Activated T-cell treated with anti-CD3 and anti-CD28 coated beads, Interleukin-2, amount 50 U/mL, for 4 hours (primary cell): ENCODE data around the gene UQCRC2. TPM values are rescaled to one million over a fixed set of nuclear protein-coding genes. Genes with fewer than 3 reads are reported as not detected.

ENCODE experiments used
- ATAC-seq, 2 donors: fragments of 200-7000 bp; cut with Tn5 transposase; one replicate each; pipeline ENCODE4 v1.10.0; 2021
- DNase-seq: peaks from one replicate; pipeline ENCODE4 v3.0.0-alpha.2; 2020
- H3K27me3 Mint-ChIP-seq: one replicate; pipeline ENCODE4 v1.8.0; 2021; ENCODE audit warnings: low read depth, mixed read lengths
- H3K36me3 Mint-ChIP-seq: one replicate; pipeline ENCODE4 v1.8.0; 2022; ENCODE audit warnings: mixed read lengths; ENCODE audit not compliant: insufficient read depth
- H3K4me1 Mint-ChIP-seq: one replicate; pipeline ENCODE4 v1.8.0; 2021; ENCODE audit warnings: low read depth, mixed read lengths
- H3K4me3 Mint-ChIP-seq: one replicate; pipeline ENCODE4 v1.8.0; 2021; ENCODE audit warnings: mild to moderate bottlenecking, moderate library complexity, mixed read lengths
- H3K9me3 Mint-ChIP-seq: one replicate; pipeline ENCODE4 v1.8.0; 2021; ENCODE audit warnings: mixed read lengths
- total RNA-seq, 3 donors: library from RNA; stranded (reverse); gene quantifications; one replicate each; pipeline ENCODE4 v1.2.1, GENCODE V29; 2021

UQCRC2 gene
- total RNA-seq, 3 donors from 2014 or later = 217 to 251 (median 225) TPM

DNA sequence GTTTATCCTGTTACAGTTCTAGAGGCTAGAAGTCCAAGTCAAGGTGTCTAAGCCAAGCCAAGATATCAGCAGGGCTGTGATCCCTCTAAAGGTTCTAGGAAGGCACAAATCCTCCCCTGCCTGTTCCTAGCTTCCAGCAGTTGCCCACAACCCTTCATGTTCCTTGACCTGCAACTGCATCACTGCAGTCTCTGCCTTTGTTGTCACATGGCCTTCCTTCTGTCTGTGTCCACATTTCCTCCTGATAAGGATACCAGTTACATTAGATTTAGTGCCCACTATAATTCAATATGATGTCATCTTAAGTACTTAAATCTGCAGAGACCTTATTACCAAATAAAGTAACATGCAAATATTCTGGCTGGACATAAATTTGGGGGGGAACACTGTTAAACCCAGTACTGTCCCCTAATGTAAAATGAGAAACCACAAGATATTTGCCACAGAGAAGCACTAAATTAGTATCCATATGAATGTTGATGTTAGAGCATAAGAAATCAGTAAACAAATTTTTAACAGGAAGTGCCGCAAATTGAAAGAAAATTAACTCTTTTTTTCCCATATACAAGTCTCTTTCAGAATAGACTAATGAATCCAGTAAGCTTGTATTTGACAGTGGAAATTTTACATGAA lies 4.7 kb downstream of the UQCRC2 start:
- ATAC-seq (no peak), DNase-seq (no peak)
- Mint-ChIP-seq H3K4me3 (no peak overlapping the region), H3K36me3 (peaks cover 33% of the 10 kb centered on the region), H3K4me1 (peaks cover 45% of the 10 kb centered on the region), H3K9me3 (no peaks in the 10 kb centered on the region), H3K27me3 (no peaks in the 10 kb centered on the region)

DNA sequence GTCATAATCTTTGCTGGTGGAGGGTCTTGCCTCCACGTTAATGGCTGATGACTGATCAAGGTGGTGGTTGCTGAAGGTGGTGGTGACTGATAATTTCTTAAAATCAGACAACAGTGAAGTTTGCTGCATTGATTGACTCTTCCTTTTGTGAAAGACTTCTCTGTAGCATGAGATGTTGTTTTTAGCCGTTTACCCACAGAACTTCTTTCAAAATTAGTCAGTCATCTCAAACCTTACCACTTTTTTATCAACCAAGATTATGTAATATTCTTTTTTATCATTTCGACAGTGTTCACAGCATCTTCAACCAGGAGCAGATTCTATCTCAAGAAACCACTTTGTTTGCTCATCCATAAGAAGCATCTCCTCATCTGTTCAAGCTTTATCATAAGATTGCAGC lies 5.9 kb downstream of the UQCRC2 start:
- H3K36me3 Mint-ChIP-seq = peaks cover 34% of the 10 kb centered on the region
- DNase-seq (no peak), ATAC-seq (peak; percentile 52 to 70)
- no peaks in the 10 kb centered on the region for H3K9me3 Mint-ChIP-seq
- H3K4me1 Mint-ChIP-seq = peaks cover 41% of the 10 kb centered on the region
- H3K27me3 Mint-ChIP-seq = no peaks in the 10 kb centered on the region
- H3K4me3 Mint-ChIP-seq = no peak overlapping the region

DNA sequence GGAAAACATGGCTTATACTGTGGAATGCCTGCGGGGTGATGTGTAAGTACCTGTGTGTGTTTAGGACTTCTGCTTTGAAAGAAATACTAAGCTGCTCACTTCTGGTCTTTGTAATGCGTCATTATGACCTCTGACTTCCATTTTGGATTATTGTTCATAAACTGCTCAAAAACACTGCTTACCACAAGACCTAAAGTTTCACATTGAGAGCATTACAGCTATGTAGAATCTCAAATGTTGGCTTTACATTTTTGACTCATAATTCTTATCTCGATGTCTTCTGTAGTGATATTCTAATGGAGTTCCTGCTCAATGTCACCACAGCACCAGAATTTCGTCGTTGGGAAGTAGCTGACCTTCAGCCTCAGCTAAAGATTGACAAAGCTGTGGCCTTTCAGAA lies 9.3 kb downstream of the UQCRC2 start:
- Mint-ChIP-seq H3K36me3 (peaks cover 53% of the 10 kb centered on the region), H3K4me3 (no peak overlapping the region), H3K4me1 (peaks cover 15% of the 10 kb centered on the region), H3K27me3 (no peaks in the 10 kb centered on the region), H3K9me3 (no peaks in the 10 kb centered on the region)
- no peak for ATAC-seq
- no peak for DNase-seq

DNA sequence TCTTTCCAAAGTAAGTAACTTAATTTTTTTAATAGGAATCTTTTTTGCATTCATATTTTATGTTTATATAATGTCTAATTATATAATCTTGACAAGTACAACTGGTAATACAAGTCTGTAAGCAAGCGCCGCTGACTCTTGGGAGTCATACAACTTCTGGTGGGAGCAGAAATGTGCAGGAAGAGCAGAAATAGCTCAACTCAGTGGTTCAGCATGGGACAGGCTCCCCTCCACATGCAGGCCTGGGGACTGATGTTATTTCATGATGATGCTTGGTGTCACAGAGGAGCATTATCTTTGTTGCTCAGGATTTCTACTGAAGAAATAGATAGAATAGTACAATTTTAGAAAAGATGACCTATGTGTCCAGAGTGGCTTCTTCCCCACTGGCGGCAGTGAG lies 10.7 kb downstream of the UQCRC2 start:
- DNase-seq (no peak), ATAC-seq (no peak)
- H3K4me3 Mint-ChIP-seq = no peak overlapping the region
- H3K36me3 Mint-ChIP-seq = peaks cover 51% of the 10 kb centered on the region
- no peaks in the 10 kb centered on the region for H3K9me3 Mint-ChIP-seq
- no peaks in the 10 kb centered on the region for H3K27me3 Mint-ChIP-seq
- H3K4me1 Mint-ChIP-seq = peaks cover 8% of the 10 kb centered on the region

DNA sequence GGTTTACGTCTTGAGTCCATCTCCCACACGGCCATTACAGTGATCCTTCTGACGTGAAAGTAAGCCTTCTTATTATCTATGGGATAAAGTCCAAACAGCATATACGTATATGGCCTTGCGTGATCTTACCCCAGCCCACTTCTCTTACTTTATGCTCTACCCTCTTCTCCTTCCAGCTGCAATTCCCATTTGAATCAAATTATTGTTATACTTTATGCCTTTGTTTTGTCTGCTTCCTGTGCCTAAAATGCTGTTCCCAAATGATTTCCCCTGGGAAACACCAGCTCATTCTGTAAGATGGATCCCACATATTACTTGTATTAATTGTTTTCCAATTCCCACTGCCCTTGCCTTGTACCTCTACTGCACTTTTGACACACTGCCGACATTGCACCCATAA lies 11.2 kb downstream of the UQCRC2 start:
- Mint-ChIP-seq H3K4me3 (no peak overlapping the region), H3K9me3 (no peaks in the 10 kb centered on the region), H3K36me3 (peaks cover 47% of the 10 kb centered on the region), H3K4me1 (peaks cover 4% of the 10 kb centered on the region), H3K27me3 (no peaks in the 10 kb centered on the region)
- DNase-seq (no peak), ATAC-seq (no peak)

DNA sequence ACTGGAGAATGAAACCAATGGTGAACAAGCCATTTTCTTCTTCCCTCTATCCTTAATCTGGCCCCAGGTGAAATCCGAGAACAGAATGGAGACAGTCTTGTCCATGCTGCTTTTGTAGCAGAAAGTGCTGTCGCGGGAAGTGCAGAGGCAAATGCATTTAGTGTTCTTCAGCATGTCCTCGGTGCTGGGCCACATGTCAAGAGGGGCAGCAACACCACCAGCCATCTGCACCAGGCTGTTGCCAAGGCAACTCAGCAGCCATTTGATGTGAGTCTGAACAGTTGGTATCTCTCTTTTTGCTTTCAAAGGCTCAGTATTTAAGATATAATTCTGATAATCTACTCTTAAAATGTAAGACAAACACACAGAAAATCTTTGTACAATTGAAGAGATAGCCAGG lies 18.7 kb downstream of the UQCRC2 start:
- Mint-ChIP-seq H3K4me1 (no peaks in the 10 kb centered on the region), H3K9me3 (no peaks in the 10 kb centered on the region), H3K4me3 (no peak overlapping the region), H3K27me3 (no peaks in the 10 kb centered on the region), H3K36me3 (peaks cover 23% of the 10 kb centered on the region)
- no peak for ATAC-seq
- no peak for DNase-seq

DNA sequence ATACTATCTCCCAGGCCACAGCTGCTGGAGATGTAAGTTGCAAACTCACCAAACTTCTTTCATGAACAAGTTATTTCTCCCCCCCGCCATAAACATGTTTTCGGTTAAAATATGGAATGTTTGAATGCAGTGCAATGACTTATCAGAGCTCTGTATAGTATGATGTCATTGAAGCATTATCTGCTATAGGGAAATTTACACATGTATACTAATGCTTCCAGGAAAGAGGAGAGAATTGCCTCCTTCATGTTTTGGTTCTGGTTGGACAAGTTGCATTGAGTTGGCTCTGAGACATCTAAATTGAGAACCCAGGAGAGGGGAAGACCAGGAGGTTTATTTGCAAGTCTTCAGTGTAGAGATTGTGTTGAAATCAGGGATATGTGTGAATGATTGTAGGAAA lies 20.8 kb downstream of the UQCRC2 start:
- ATAC-seq (no peak), DNase-seq (no peak)
- Mint-ChIP-seq H3K4me3 (no peak overlapping the region), H3K9me3 (no peaks in the 10 kb centered on the region), H3K4me1 (no peaks in the 10 kb centered on the region), H3K27me3 (no peaks in the 10 kb centered on the region), H3K36me3 (peaks cover 24% of the 10 kb centered on the region)

DNA sequence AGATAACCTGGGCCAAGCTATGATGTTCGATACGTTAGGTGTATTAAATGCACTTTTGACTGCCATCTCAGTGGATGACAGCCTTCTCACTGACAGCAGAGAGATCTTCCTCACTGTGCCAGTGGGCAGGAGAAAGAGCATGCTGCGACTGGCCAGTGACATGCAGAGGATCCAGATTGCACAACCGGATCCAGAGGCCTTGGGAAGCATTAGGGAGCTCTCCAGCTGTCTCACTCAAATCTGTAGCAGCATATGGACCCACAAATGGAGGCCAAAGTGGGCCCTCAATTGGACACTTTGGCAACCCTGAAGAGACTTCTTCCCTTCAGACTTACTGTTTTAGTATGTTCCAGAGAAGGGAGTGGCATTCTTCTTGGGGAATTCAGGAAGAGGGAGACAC lies 26.9 kb downstream of the UQCRC2 start:
- H3K27me3 Mint-ChIP-seq = no peaks in the 10 kb centered on the region
- no peaks in the 10 kb centered on the region for H3K4me1 Mint-ChIP-seq
- peaks cover 41% of the 10 kb centered on the region for H3K36me3 Mint-ChIP-seq
- ATAC-seq (no peak), DNase-seq (no peak)
- H3K4me3 Mint-ChIP-seq = no peak overlapping the region
- no peaks in the 10 kb centered on the region for H3K9me3 Mint-ChIP-seq

DNA sequence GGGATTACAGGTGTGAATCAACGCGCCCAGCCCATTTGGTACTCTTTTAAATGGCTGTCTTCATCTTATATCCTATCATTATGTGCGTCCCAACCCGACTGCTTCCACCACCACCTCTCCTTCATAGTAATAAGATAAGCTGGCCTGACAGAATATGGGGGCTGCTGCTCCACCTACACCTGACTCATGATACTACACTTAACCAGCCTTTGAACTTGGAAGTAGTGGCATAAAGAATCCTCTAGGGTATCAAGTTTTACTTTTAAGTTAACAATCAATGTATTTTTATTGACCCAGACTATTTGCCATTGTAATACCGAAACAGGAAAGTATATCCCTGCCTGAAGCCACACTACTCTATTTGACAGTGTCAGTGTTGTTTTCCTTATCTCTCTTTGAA lies 28.9 kb downstream of the UQCRC2 start:
- ATAC-seq (no peak), DNase-seq (no peak)
- H3K4me1 Mint-ChIP-seq = no peaks in the 10 kb centered on the region
- H3K9me3 Mint-ChIP-seq = no peaks in the 10 kb centered on the region
- H3K4me3 Mint-ChIP-seq = no peak overlapping the region
- H3K27me3 Mint-ChIP-seq = no peaks in the 10 kb centered on the region
- H3K36me3 Mint-ChIP-seq = peaks cover 44% of the 10 kb centered on the region

DNA sequence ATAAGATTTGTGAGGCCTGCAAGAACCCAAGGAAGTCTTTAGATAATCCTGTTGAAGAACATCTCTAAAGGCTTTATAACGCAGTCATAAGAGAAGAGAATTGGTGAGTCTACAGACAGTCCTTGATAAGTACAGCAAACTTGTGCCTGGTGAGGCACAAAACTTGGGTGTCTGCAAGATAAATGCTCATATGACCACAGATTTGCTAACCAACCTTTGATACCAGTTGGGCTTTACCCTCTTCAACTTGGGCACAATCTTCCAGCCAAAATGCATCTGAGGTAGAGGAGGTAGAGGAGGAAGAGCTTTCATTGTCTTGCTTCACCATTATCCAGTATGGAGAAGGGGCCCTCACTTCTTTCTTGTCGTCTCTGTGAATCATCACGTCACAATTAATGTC lies 30.9 kb downstream of the UQCRC2 start:
- DNase-seq = no peak
- H3K36me3 Mint-ChIP-seq = peaks cover 36% of the 10 kb centered on the region
- ATAC-seq = no peak
- H3K4me1 Mint-ChIP-seq = no peaks in the 10 kb centered on the region
- no peaks in the 10 kb centered on the region for H3K9me3 Mint-ChIP-seq
- no peak overlapping the region for H3K4me3 Mint-ChIP-seq
- H3K27me3 Mint-ChIP-seq = no peaks in the 10 kb centered on the region

DNA sequence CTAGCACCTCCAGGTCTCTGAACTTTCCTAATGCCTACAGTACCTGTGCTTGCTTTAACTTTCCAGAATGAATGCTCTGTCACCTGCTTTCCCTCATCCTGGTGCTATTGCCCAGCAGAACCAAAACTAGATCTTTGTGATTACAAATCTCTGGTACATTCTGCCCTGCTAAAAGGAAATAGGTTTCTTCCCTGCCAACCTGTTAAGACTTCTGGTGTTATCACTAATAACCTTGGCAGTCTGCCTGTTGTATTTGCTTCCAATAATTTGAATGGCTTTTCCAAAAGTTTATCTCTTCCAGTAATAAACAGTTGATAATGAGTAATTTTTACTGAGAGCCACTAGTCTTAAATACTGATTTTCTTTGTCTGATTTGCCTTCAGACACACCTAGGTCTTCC lies 32.4 kb downstream of the UQCRC2 start:
- Mint-ChIP-seq H3K9me3 (no peaks in the 10 kb centered on the region), H3K27me3 (no peaks in the 10 kb centered on the region), H3K4me1 (peaks cover 4% of the 10 kb centered on the region), H3K36me3 (peaks cover 27% of the 10 kb centered on the region), H3K4me3 (no peak overlapping the region)
- DNase-seq (no peak), ATAC-seq (no peak)

DNA sequence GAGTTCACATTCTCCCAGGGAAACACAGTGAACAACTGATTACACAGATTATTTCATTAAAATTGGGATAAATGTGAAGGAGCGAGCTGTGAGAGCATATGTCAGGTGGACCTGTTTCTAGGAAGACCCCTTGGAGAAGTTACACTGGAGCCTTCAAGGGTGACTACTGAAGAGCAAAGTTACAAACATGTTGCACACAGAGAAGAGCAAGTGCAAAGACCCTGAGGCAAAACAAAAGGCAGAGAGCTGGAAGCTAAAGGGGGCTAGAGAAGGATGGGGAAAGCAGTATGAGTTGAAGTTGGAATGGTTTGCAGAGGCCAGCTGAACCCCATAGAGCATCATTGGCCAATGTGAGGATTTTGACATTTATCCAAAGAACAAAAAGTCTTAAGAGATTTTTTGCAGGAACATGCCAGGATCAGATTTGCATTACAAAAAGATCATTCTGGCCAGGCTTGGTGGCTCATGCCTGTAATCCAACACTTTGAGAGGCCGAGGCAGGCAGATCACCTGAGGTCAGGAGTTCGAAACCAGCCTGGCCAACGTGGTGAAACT lies 33.6 kb downstream of the UQCRC2 start:
- Mint-ChIP-seq H3K4me1 (peaks cover 15% of the 10 kb centered on the region), H3K4me3 (no peak overlapping the region), H3K36me3 (peaks cover 21% of the 10 kb centered on the region), H3K9me3 (no peaks in the 10 kb centered on the region), H3K27me3 (no peaks in the 10 kb centered on the region)
- ATAC-seq (no peak), DNase-seq (no peak)

DNA sequence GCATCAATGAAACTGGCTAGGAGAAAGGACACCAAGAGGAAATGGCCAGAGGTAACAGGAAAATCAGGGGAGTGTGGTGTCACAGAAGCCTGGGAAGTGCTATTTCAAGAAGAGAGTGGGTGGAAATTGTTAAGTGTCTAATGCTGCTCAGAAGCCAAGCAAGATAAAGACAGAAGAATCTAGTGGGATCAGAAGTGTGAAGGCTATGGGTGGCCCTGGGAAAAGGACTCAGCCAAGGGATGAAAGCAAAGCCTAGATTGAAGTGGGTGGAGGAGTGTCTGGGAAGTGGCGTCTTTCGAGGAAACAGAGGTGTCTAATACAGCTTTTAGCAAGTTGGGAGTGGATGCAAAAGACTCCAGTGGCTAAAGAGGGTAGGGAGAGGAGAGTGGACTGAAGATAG lies 34.3 kb downstream of the UQCRC2 start:
- peaks cover 18% of the 10 kb centered on the region for H3K4me1 Mint-ChIP-seq
- H3K27me3 Mint-ChIP-seq = no peaks in the 10 kb centered on the region
- H3K36me3 Mint-ChIP-seq = peaks cover 17% of the 10 kb centered on the region
- DNase-seq = no peak
- H3K9me3 Mint-ChIP-seq = no peaks in the 10 kb centered on the region
- H3K4me3 Mint-ChIP-seq = no peak overlapping the region
- no peak for ATAC-seq

DNA sequence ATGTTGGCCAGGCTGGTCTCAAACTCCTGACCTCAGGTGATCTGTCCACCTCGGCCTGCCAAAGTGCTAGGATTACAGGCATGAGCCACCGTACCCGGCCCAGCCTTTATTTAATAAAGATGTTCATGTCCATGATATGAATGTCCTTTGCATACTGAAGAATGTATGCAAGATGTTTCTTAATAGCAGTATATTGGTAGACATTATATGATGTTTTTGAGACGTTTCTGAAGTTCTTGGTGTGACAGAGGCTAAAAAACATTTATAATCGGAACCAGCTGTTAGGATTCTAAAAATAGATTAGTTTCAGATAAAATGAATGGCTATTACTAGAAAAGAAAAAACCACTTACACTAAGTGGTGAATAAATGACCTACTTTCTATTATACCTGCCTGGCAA lies 36.0 kb downstream of the UQCRC2 start:
- peaks cover 11% of the 10 kb centered on the region for H3K36me3 Mint-ChIP-seq
- ATAC-seq (no peak), DNase-seq (no peak)
- H3K27me3 Mint-ChIP-seq = no peaks in the 10 kb centered on the region
- peaks cover 20% of the 10 kb centered on the region for H3K4me1 Mint-ChIP-seq
- H3K9me3 Mint-ChIP-seq = no peaks in the 10 kb centered on the region
- no peak overlapping the region for H3K4me3 Mint-ChIP-seq

DNA sequence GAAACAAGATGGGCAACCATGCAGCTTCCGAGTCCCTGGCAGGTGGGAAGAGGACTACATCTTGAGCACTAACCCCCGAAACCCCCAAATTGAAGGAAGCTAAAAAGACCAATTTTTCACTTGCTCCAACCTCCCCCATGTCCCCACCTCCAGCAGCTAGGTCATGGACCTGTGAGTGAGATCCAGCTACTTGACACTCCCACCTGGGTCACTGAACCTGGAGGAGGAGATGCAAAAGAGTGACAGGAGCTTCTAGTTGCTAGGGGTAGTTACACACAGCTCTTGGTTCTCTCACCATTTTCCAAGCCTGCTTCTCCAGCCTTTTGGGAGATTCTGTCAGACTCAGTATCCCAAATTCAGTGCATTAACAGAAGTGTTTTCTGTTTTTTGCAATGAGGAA lies 36.6 kb downstream of the UQCRC2 start:
- ATAC-seq (no peak), DNase-seq (no peak)
- peaks cover 6% of the 10 kb centered on the region for H3K36me3 Mint-ChIP-seq
- no peak overlapping the region for H3K4me3 Mint-ChIP-seq
- H3K9me3 Mint-ChIP-seq = no peaks in the 10 kb centered on the region
- H3K27me3 Mint-ChIP-seq = no peaks in the 10 kb centered on the region
- peaks cover 20% of the 10 kb centered on the region for H3K4me1 Mint-ChIP-seq
